BLaER1 treated with 17β-estradiol and CSF1 and Interleukin-3, amounts not matched to agents 10 nM and 100 nM (cell line): Measurements from ENCODE around the gene DBNDD1.
A peak's percentile ranks its signal among the peaks of the same experiment; 100 is the strongest.
"Not testable (repeated sequence)": the region's sequence is repeated elsewhere in the genome, so short reads cannot be mapped to it uniquely, and the experiment has no call there.

Experiments
- H3K27ac ChIP-seq, 11 experiments: shearing (Covaris generic); formaldehyde crosslinking; 2 replicates each; pipeline ENCODE4 v1.8.1; 2022
- H3K27me3 ChIP-seq, 11 experiments: shearing (Covaris generic); formaldehyde crosslinking; 2 replicates each; pipeline ENCODE4 v1.8.1; 2022
- H3K36me3 ChIP-seq, 11 experiments: shearing (Covaris generic); formaldehyde crosslinking; 2 replicates each; pipeline ENCODE4 v1.8.1; 2022
- H3K4me1 ChIP-seq, 10 experiments: shearing (Covaris generic); formaldehyde crosslinking; 2 replicates each; pipeline ENCODE4 v1.8.1; 2022
- H3K4me2 ChIP-seq, 11 experiments: shearing (Covaris generic); formaldehyde crosslinking; 2 replicates each; pipeline ENCODE4 v1.8.1; 2022
- H3K4me3 ChIP-seq, 10 experiments: shearing (Covaris generic); formaldehyde crosslinking; 2 replicates each; pipeline ENCODE4 v1.8.1; 2022
- H3K9ac ChIP-seq, 11 experiments: shearing (Covaris generic); formaldehyde crosslinking; 2 replicates each; pipeline ENCODE4 v1.8.1; 2022
- H3K9me3 ChIP-seq, 11 experiments: shearing (Covaris generic); formaldehyde crosslinking; replicated peaks in 1 of 11; 2 replicates each; pipeline ENCODE4 v1.8.1; 2022
- H4K20me1 ChIP-seq, 11 experiments: shearing (Covaris generic); formaldehyde crosslinking; 2 replicates each; pipeline ENCODE4 v1.8.1; 2022
- Cebpa-rat ChIP-seq, 11 experiments: shearing (Covaris generic); IDR thresholded peaks; 2 replicates each; pipeline ENCODE4 v1.8.1; 2022

Gene DBNDD1

GRCh38 chr16:90005956-90006663 lies 13.1 kb downstream of the DBNDD1 start:
- TF ChIP-seq Cebpa-rat (IDR thresholded peaks at IDR 0.05), result no peak
- Histone ChIP-seq H3K9ac (no peak overlapping the region), H3K27ac (no peak overlapping the region), H3K4me3 (no peak overlapping the region), H3K9me3 (no peaks in the 10 kb centered on the region), H4K20me1 (peaks cover 0 to 82% (median 63%) of the 10 kb centered on the region in 11 experiments; a peak in 18 of 22 replicates), H3K4me1 (peaks cover 15 to 41% (median 39%) of the 10 kb centered on the region in 10 experiments), H3K27me3 (peaks cover 32 to 51% (median 40%) of the 10 kb centered on the region in 11 experiments), H3K36me3 (no peaks in the 10 kb centered on the region; a peak in 1 of 22 replicates), H3K4me2 (no peak overlapping the region)

GRCh38 chr16:90004577-90004976 lies 14.7 kb downstream of the DBNDD1 start:
- no peak overlapping the region for H3K4me3 ChIP-seq
- no peaks in the 10 kb centered on the region for H3K9me3 ChIP-seq
- H3K36me3 ChIP-seq, result peaks cover 5 to 13% (median 9%) of the 10 kb centered on the region in 11 experiments; a peak in 16 of 22 replicates
- TF ChIP-seq Cebpa-rat (IDR thresholded peaks at IDR 0.05), result no peak
- no peak overlapping the region for H3K27ac ChIP-seq
- peaks cover 0 to 85% (median 59%) of the 10 kb centered on the region in 11 experiments; a peak in 18 of 22 replicates for H4K20me1 ChIP-seq
- H3K9ac ChIP-seq, result no peak overlapping the region
- H3K4me2 ChIP-seq, result no peak overlapping the region
- H3K27me3 ChIP-seq, result peaks cover 16 to 36% (median 25%) of the 10 kb centered on the region in 11 experiments
- H3K4me1 ChIP-seq, result peaks cover 11 to 26% (median 24%) of the 10 kb centered on the region in 10 experiments

GRCh38 chr16:90002759-90003158 lies 16.5 kb downstream of the DBNDD1 start:
- Histone ChIP-seq H3K27ac (no peak overlapping the region), H3K4me1 (peaks cover 0 to 9% (median 8%) of the 10 kb centered on the region in 10 experiments; a peak in 17 of 20 replicates), H3K4me3 (no peak overlapping the region), H3K36me3 (peaks cover 13 to 30% (median 24%) of the 10 kb centered on the region in 11 experiments; a peak in 21 of 22 replicates), H4K20me1 (peaks cover 0 to 89% (median 58%) of the 10 kb centered on the region in 11 experiments; a peak in 18 of 22 replicates), H3K9me3 (no peaks in the 10 kb centered on the region), H3K27me3 (peaks cover 6 to 30% (median 18%) of the 10 kb centered on the region in 11 experiments; a peak in 16 of 22 replicates), H3K9ac (no peak overlapping the region), H3K4me2 (no peak overlapping the region)
- no peak for TF ChIP-seq Cebpa-rat (IDR thresholded peaks at IDR 0.05)

- H3K4me1 ChIP-seq, result peaks cover 0 to under 1% (median 0%) of the 10 kb centered on the region in 10 experiments; a peak in 2 of 20 replicates
- no peak overlapping the region for H3K4me3 ChIP-seq
- no peak overlapping the region for H3K9ac ChIP-seq
- no peak overlapping the region for H3K27ac ChIP-seq
- no peak for TF ChIP-seq Cebpa-rat (IDR thresholded peaks at IDR 0.05)
- no peak overlapping the region for H3K4me2 ChIP-seq
- H3K27me3 ChIP-seq, result peaks cover 0 to 22% (median 11%) of the 10 kb centered on the region in 11 experiments; a peak in 10 of 22 replicates
- H4K20me1 ChIP-seq, result peaks cover 0 to 85% (median 58%) of the 10 kb centered on the region in 11 experiments; a peak in 18 of 22 replicates
- peaks cover 20 to 39% (median 32%) of the 10 kb centered on the region in 11 experiments for H3K36me3 ChIP-seq
- peaks cover 0 to 5% (median 0%) of the 10 kb centered on the region in 11 experiments; a peak in 5 of 22 replicates for H3K9me3 ChIP-seq
These were observed 17.3 kb downstream of the DBNDD1 start for GRCh38 chr16:90001761-90002503.

GRCh38 chr16:90000733-90001427 lies 18.4 kb downstream of the DBNDD1 start:
- Histone ChIP-seq H3K4me3 (no peak overlapping the region), H3K9ac (no peak overlapping the region), H3K9me3 (peaks cover 0 to 16% (median 5%) of the 10 kb centered on the region in 11 experiments; a peak in 20 of 22 replicates), H3K27me3 (peaks cover 0 to 13% (median 6%) of the 10 kb centered on the region in 11 experiments; a peak in 9 of 22 replicates), H3K27ac (no peak overlapping the region), H4K20me1 (peaks cover 0 to 76% (median 50%) of the 10 kb centered on the region in 11 experiments; a peak in 17 of 22 replicates), H3K4me2 (no peak overlapping the region), H3K36me3 (peaks cover 20 to 49% (median 42%) of the 10 kb centered on the region in 11 experiments), H3K4me1 (no peaks in the 10 kb centered on the region)
- no peak for TF ChIP-seq Cebpa-rat (IDR thresholded peaks at IDR 0.05)

GRCh38 chr16:89999831-90000574 lies 19.3 kb downstream of the DBNDD1 start:
- H3K4me2 ChIP-seq, result no peak overlapping the region
- H3K9ac ChIP-seq, result no peak overlapping the region
- peaks cover 6 to 25% (median 14%) of the 10 kb centered on the region in 11 experiments; a peak in 21 of 22 replicates for H3K9me3 ChIP-seq
- peaks cover 23 to 57% (median 43%) of the 10 kb centered on the region in 11 experiments for H3K36me3 ChIP-seq
- H3K27ac ChIP-seq, result no peak overlapping the region
- H3K4me3 ChIP-seq, result no peak overlapping the region
- H3K4me1 ChIP-seq, result no peaks in the 10 kb centered on the region
- peaks cover 0 to 5% (median 0%) of the 10 kb centered on the region in 11 experiments; a peak in 3 of 22 replicates for H3K27me3 ChIP-seq
- peaks cover 0 to 67% (median 43%) of the 10 kb centered on the region in 11 experiments; a peak in 16 of 22 replicates for H4K20me1 ChIP-seq
- no peak for TF ChIP-seq Cebpa-rat (IDR thresholded peaks at IDR 0.05)

- H3K9me3 ChIP-seq, result peaks cover 6 to 51% (median 25%) of the 10 kb centered on the region in 11 experiments; a peak in 21 of 22 replicates
- TF ChIP-seq Cebpa-rat (IDR thresholded peaks at IDR 0.05), result no peak
- H3K27ac ChIP-seq, result peak overlapping the region in 10 of 11 experiments; percentile 63 to 94 (median 80); a peak in 19 of 22 replicates
- peaks cover 60 to 95% (median 79%) of the 10 kb centered on the region in 11 experiments for H3K36me3 ChIP-seq
- peak overlapping the region in 6 of 11 experiments; percentile 43 to 82 (median 59); a peak in 8 of 22 replicates for H3K9ac ChIP-seq
- H3K27me3 ChIP-seq, result no peaks in the 10 kb centered on the region
- H3K4me2 ChIP-seq, result no peak overlapping the region
- no peak overlapping the region for H3K4me3 ChIP-seq
- no peaks in the 10 kb centered on the region for H3K4me1 ChIP-seq
- H4K20me1 ChIP-seq, result peaks cover 0 to 51% (median 34%) of the 10 kb centered on the region in 11 experiments; a peak in 16 of 22 replicates
These were observed 23.1 kb downstream of the DBNDD1 start for GRCh38 chr16:89996178-89996489.

- not testable (repeated sequence) for H3K4me1 ChIP-seq, H3K27me3 ChIP-seq, H3K4me2 ChIP-seq
- Histone ChIP-seq H4K20me1 (peaks cover 0 to 54% (median 29%) of the 10 kb centered on the region in 11 experiments; a peak in 16 of 22 replicates), H3K4me3 (peak overlapping the region in 2 of 10 experiments; percentile 1 to 10; a peak in 2 of 20 replicates), H3K27ac (peak overlapping the region; percentile 46 to 94 (median 80); a peak in 21 of 22 replicates), H3K36me3 (peaks cover 65 to 99% (median 84%) of the 10 kb centered on the region in 11 experiments), H3K9ac (peak overlapping the region in 9 of 11 experiments; percentile 43 to 82 (median 53); a peak in 15 of 22 replicates), H3K9me3 (peaks cover 6 to 51% (median 25%) of the 10 kb centered on the region in 11 experiments; a peak in 21 of 22 replicates)
These were observed 23.6 kb downstream of the DBNDD1 start for GRCh38 chr16:89995475-89996177.

- Histone ChIP-seq H3K4me3 (peak overlapping the region in 2 of 10 experiments; percentile 35 to 38; a peak in 1 of 20 replicates), H4K20me1 (peaks cover 0 to 51% (median 22%) of the 10 kb centered on the region in 11 experiments; a peak in 15 of 22 replicates), H3K27ac (peak overlapping the region; percentile 46 to 94 (median 80); a peak in 21 of 22 replicates), H3K9me3 (peaks cover 6 to 51% (median 25%) of the 10 kb centered on the region in 11 experiments; a peak in 21 of 22 replicates), H3K9ac (peak overlapping the region in 9 of 11 experiments; percentile 43 to 82 (median 53); a peak in 15 of 22 replicates), H3K36me3 (peaks cover 62 to 99% (median 87%) of the 10 kb centered on the region in 11 experiments)
- not testable (repeated sequence) for H3K27me3 ChIP-seq, H3K4me2 ChIP-seq, H3K4me1 ChIP-seq
These were observed 24.4 kb downstream of the DBNDD1 start for GRCh38 chr16:89994721-89995474.
